HG03432 (cell line): ENCODE measurements around the gene NFATC3.
A peak's percentile ranks its signal among the peaks of the same experiment; 100 is the strongest.

ENCODE experiments used
- ATAC-seq: cut with Tn5 transposase; IDR thresholded peaks from one replicate; pipeline ENCODE4 v1.9.1; 2021; ENCODE audit warnings: mild to moderate bottlenecking, moderate library complexity; ENCODE audit not compliant: unreplicated experiment

NFATC3 gene

GRCh38 chr16:68085259-68086071 lies at the start of gene NFATC3:
NFATC3 (plus strand) TSS chr16:68085370; CDS start chr16:68085682, 312 bp downstream.
- ATAC-seq: peak; percentile 62

DNA sequence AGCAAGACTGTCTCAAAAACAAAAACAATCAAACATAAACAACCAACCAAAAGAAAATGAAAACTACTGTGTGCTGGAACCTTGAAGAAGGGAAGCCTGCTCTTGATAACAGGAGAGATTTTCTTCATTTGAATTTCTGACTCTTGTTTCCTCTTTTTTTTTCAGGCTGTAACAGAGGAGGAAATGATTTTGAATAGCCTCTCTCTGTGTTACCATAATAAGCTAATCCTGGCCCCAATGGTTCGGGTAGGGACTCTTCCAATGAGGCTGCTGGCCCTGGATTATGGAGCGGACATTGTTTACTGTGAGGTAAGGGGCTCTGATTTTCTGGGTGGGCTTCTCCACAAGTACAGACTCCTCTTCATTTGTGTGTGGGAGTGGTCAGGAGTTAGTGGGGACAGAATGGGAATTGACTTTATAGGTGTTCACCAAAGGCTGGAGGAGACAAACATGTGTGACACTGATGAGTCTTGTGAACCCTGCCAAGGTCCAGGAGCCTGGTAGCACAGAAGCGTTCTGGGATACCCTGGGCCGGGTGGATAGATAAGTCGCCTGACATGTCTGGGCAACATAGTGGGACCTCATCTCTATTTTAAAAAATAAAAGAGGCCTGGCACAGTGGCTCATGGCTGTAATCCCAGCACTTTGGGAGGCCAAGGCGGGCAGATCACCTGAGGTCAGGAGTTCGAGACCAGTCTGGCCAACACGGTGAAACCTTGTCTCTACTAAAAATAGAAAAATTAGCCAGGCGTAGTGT lies 47.2 kb upstream of the NFATC3 start:
- no peak for ATAC-seq

DNA sequence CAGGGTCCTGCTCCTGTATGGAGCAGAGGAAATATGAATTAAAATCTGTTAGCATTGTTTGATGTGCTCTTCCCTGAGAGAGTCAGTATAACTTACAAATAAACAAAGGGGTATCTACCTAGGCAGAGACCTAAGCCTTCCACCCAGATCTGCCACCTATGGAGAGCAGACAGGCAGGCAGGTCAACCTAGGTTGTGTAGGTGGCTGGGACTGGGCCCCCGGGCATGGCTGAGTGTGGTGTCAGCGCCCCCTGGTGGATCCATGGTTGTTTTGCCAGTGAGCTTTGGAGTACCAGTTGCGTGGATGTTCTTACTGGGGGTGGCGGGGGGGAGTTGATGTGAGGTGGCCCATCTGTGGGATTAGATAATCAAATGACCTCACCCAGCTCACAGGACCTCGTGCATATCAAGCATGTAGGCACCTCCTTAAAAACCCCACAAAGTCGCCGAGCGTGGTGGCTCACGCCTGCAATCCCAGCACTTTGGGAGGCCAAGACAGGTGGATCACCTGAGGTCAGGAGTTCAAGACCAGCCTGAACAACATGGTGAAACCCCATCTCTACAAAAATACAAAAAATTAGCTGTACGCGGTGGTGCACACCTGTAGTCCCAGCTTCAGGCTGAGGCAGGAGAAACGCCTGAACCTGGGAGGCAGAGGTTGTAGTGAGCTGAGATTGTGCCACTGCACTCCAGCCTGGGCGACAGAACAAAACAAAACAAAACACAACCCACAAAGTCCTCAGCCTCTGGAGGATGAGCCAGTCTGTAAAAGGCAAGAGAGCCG lies 44.5 kb upstream of the NFATC3 start:
- ATAC-seq: peak; percentile 71

DNA sequence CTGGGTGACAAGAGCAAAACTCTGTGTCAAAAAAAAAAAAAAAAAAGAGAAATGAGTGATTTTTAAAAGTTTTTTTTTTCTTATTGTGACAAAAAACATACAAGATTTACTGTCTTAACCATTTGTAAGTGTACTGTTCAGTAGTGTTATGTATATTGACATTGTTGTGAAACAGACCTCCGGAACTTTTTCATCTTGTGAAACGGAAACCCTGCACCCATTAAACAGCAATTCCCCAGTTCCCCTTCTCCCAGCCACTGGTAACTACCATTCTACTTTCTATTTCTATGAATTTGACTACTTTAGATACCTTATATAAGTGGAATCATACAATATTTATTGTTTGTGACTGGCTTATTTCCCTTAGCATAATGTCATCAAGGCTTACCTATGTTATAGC lies 43.4 kb upstream of the NFATC3 start:
- ATAC-seq: no peak

GRCh38 chr16:68046106-68046505 lies 39.1 kb upstream of the NFATC3 start:
- ATAC-seq: no peak

DNA sequence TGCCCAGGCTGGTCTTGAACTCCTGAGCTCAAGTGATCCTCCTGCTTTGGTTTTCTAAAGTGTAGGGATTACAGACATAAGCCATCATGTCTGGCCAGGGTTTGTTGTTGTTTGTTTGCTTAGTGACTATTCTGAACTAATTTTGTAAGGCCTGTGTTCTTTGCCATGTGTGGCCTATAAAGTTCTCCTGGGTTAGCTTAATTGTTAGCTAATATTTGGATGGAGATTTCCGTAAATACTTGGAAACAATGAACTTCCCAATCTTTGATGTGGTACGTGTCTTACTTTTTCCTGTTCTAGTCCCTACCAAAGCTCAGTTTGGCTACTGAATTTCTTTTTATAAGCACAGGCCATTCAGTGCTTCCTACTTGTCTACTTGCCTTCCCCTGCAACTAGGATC lies 37.2 kb upstream of the NFATC3 start:
- no peak for ATAC-seq

DNA sequence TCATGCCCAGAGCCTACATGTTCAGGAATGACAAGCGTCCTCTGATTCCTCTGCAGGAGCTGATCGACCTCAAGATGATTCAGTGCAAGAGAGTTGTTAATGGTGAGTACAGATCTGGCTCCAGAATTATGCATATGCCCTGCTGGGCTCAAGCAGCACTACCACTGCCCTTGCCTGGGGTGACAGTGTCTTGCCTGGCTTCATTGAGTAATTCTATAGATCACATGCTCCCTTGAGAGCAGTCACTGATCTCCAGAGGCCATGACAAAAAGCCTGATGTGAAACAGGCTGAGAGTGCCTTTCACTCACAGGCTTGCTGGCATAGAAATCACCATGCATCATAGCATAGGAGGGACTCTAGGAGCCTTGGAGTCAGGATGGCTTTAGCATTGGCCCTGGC lies 35.7 kb upstream of the NFATC3 start:
- ATAC-seq: no peak

DNA sequence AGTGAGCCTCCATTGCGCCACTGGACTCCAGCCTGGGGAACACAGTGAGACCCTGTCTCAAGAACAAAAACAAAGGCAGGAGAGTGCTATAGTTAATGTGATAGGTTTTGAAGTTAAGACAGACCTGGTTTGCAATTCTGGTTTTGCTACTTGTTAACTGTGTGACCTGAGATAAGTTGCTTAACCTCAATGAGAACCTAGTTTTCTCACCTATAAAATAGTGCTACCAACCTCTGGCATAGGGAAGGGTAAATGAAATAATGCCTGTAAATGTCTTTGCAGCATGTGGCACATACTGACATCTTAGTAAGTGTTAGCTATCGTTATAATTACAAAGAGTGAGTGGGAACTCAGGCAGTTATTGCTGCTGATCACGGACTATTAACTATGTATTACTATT lies 29.8 kb upstream of the NFATC3 start:
- ATAC-seq: no peak

GRCh38 chr16:68059804-68060203 lies 25.4 kb upstream of the NFATC3 start:
- ATAC-seq: no peak

DNA sequence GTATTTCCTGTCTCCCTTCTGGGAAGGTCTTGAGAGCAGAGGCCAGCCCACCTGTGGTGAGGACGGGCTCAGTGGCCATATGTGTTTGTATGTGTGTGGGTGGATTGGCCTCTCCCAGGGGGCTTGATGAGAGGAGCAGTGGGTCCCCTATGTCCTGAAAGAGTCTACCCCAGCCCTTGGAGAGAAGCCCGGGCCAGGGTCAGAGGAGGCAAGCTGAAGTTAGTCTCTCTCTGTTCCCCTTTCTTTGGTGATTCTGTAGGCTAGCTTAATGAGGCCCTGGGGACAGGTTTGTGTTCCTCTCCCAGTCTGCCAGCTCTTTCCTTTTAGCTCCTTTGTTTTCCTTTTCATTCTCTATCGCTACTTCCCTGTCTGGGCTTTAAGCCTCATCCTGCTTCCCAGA lies 23.8 kb upstream of the NFATC3 start:
- no peak for ATAC-seq

DNA sequence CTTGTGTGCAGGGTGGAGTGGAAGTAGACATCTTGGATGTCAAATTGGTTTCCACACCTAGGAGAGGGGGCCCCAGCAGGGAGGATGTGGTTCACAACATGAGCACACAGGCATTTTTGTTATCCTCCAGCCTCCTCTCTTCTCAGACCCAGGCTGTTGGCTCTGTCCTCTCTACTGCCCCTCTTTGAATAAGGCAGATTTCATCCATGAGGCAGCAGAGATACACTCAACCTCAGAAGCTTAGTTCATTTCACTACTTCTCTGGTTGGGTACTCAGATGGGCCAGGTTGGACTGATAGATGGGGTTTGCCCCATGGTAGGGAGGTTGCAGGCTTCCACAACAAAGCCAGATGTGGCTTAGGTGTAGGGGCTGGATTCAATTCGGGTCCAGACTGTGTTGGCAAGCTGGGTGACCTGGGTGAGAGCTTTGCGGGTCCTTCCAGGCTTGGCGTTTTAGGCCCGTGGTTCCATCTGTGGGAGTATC lies 22.2 kb upstream of the NFATC3 start:
- no peak for ATAC-seq

- peak; percentile 44 for ATAC-seq
Observed at GRCh38 chr16:68064791-68065365, 20.3 kb upstream of the NFATC3 start.

- no peak for ATAC-seq
Observed at GRCh38 chr16:68065716-68066305, 19.4 kb upstream of the NFATC3 start.

DNA sequence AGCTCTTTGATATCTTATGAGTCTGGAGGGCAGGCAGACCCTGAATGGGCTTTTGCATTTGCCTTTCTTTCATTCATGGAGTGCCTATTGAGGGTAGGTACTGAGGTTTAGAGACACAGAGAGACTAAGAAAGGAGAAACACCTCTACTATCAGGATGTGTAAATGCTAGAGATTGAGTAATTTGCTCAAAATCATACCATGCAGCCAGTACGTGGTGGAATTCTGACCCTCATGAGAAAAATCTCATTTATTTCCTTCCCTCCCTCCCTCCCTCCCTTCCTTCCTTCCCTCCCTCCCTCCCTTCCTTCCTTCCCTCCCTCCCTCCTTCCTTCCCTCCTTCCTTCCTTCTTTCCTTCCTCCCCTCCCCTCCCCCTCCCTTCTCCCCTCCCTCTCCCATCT lies 18.4 kb upstream of the NFATC3 start:
- ATAC-seq: no peak

DNA sequence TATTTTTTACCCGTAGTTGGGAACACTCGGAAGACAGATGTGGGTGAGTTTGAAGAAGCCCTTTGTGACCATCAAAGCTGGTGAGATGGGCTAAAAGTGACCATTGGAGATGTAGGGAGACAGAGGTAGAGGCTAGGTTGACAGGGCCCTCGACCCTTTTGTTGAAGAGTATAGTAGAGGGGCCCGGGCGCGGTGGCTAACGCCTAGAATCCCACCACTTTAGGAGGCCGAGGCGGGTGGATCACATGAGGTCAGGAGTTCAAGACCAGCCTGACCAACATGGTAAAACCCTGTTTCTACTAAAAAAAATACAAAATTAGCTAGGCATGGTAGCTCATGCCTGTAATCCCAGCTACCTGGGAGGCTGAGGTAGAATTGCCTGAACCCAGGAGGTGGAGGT lies 16.2 kb upstream of the NFATC3 start:
- ATAC-seq: no peak

DNA sequence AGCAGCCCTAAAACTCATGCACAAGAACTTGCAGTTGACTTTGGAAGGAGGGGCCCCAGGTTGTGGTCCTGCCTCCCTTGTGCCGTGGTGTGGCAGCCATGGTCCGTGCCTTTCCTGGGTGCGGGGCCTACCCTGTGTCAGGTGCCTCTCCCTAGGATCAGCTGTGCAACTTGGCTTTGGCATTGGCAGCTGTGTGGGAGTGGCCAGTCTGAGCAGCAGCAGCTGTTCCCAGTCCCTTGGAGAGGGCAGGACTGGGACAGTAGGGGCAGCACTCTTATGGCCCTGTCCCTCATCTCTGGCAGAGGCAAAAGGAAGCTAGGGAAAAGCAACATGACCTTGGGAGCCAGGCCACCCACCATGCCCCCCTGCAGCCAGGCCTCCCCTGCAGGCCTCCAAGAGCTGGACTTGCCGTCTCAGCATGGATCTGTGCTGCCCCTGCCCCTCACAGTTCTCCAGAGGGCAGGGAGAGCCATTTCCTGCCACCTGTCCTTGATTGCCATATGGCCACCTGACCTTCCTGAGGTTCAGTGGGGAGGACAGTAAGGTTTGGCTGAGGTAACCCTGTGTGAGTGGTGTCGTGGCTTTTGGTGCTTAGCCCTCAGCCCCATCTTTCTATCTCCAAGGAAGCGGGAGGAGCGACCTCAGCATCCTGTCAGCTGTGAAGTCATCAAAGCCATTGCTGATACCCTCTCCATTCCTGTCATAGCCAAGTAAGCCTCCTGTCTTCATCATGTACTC lies 15.5 kb upstream of the NFATC3 start:
- ATAC-seq: no peak

DNA sequence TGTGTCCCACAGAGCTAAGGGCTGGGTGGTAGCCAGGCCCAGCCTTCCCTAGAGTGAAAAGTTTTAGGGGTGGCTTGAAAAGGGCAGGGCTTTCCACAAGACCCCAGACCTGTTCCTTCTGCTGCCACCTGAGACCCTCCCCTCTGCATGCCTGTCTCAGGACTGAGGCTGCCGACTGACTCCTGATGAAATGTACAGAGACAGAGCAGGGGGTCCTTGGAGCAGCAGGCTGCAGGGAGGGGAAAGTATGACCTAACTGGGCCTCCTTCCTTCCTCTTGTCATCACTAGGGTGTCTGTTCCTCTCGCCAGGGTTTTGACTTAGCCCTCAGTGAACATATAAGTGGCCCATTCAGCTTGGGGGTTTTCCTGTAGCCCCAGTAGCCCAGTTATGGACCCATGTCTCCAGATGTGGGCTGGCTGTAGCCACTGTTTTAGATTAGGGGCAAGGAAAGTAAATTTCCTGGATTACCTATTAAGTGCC lies 14.9 kb upstream of the NFATC3 start:
- no peak for ATAC-seq

- ATAC-seq: peak; percentile 36
Observed at GRCh38 chr16:68070806-68071517, 14.2 kb upstream of the NFATC3 start.

DNA sequence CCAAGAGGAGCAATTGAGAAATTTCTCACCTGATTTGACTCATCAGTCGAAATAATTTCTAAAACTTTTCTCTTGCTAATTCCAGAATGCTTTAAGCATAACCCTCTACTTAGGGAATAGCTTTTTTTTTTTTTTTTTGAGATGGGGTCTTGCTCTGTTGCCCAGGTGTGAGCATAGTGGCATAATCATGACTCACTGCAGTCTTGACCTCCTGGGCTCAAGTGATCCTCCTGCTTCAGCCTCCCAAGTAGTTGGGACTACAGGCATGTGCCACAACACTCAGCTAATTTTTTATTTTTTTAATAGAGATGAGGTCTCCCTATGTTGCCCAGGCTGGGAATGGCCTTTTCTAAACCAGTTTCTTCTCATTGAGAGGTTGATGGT lies 13.7 kb upstream of the NFATC3 start:
- no peak for ATAC-seq
